Epithelial cell of esophagus (primary cell): ENCODE measurements around the gene CCDC178.
"Not testable (repeated sequence)": the region's sequence is repeated elsewhere in the genome, so short reads cannot be mapped to it uniquely, and the experiment has no call there.

Source experiments
- DNase-seq: peaks from one replicate; pipeline ENCODE4 v3.0.0; 2010; ENCODE audit warnings: low read depth
- H3K4me3 ChIP-seq: 2 replicates; pipeline ENCODE4 v1.5.1; 2011; ENCODE audit warnings: mild to moderate bottlenecking, low read length, control low read depth
- CTCF ChIP-seq: IDR thresholded peaks from 2 replicates; pipeline ENCODE4 v1.5.1; 2011; ENCODE audit warnings: low read depth, mild to moderate bottlenecking, low read length, control low read depth, inconsistent platforms; ENCODE audit not compliant: insufficient read depth; ENCODE audit errors: missing control alignments

The CCDC178 gene

GRCh38 chr18:33424266-33424946 is 16.1 kb downstream of the CCDC178 start:
- H3K4me3 ChIP-seq: no peak overlapping the region
- no peak for TF ChIP-seq CTCF
- no peak for DNase-seq

DNA sequence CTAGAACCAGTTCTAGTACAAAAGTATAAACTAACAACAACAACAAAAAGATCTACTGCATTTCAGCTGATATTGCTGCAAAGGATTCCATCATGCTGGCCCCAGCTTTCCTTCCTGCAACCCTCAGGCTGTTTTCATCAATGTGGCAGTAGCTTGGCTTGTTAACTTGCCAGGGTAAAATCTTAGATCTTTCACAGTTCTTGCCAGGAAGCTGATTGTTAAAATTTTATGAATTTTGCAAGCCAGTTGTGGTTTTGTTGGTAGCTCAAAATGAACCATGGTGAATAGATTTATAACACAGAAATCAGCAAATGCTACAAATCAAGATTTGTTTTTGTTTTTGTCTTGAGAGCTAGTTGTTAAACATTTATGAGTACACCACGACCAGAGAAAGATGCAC is 19.3 kb downstream of the CCDC178 start:
- no peak for DNase-seq
- no peak for TF ChIP-seq CTCF
- H3K4me3 ChIP-seq: no peak overlapping the region

GRCh38 chr18:33404244-33404873 is 36.2 kb downstream of the CCDC178 start:
- TF ChIP-seq CTCF: peak; percentile 25
- no peak for DNase-seq
- no peak overlapping the region for H3K4me3 ChIP-seq

- not testable (repeated sequence) for H3K4me3 ChIP-seq, DNase-seq
Observed at GRCh38 chr18:33398939-33399338, 41.6 kb downstream of the CCDC178 start.

GRCh38 chr18:33375829-33376228 is 64.7 kb downstream of the CCDC178 start:
- DNase-seq: no peak
- no peak for TF ChIP-seq CTCF

DNA sequence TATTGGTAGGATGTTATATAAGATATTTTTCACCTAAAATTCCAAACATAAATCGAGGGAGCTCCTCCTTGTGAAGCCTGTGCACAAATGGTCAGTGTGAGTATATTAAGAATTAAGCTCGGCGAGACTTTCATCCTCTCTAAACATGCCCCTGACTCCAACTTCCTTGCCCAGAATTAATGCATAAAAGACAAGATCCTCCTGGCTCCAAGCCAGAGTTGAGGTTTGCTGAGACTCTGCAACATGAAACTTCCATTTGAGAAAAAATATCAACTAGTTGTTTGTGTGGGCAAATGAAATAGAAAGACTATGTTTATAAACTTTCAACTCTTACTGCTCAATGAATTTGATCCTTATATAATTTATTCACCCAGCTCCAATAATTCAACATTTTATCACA is 68.1 kb downstream of the CCDC178 start:
- DNase-seq: peak; percentile 2
- TF ChIP-seq CTCF: no peak
- no peak overlapping the region for H3K4me3 ChIP-seq

More at GRCh38 chr18:33375829-33376228, 64.7 kb downstream of the CCDC178 start:
- H3K4me3 ChIP-seq: no peak overlapping the region

DNA sequence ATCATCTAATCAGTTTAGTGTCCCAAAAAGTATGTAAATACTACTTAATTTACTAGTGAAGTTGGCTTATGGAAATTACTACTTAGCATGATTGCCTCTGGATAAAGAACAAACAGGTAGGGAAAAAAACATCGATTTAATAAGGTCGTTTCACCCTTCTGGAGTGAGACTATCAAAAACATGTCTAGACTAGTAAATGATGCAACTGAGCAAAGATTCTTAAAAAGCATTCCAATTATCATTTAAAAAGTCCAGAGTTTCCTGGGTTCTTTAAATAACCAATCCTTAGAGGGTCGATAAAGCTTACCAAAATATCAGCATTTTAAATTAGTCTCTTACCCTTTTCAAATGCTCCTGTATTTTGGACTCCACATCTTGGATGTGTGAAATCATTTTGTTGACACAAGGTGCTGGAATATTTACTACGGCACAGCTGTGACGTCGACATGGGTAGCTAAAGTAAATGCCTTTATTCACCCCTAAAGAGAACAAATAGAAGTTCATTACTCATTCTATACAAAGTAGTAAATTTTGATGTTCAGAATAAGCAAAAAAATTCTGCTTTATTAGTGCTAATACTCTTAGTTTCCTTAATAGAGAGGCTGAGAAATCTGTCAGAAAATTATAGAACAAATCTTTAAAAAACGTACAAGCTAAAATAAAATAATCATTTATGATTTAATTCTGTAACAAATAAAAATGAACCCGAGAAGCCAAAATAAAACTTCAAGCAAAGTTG is 70.6 kb downstream of the CCDC178 start:
- no peak overlapping the region for H3K4me3 ChIP-seq
- peak; percentile 66 for DNase-seq
- TF ChIP-seq CTCF: no peak
